ENCODE results near the gene CD300LF.

- TF ChIP-seq, protein P1, sequence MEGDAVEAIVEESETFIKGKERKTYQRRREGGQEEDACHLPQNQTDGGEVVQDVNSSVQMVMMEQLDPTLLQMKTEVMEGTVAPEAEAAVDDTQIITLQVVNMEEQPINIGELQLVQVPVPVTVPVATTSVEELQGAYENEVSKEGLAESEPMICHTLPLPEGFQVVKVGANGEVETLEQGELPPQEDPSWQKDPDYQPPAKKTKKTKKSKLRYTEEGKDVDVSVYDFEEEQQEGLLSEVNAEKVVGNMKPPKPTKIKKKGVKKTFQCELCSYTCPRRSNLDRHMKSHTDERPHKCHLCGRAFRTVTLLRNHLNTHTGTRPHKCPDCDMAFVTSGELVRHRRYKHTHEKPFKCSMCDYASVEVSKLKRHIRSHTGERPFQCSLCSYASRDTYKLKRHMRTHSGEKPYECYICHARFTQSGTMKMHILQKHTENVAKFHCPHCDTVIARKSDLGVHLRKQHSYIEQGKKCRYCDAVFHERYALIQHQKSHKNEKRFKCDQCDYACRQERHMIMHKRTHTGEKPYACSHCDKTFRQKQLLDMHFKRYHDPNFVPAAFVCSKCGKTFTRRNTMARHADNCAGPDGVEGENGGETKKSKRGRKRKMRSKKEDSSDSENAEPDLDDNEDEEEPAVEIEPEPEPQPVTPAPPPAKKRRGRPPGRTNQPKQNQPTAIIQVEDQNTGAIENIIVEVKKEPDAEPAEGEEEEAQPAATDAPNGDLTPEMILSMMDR (IDR thresholded peaks at IDR 0.05): no peak
- TF ChIP-seq POLR2A (IDR thresholded peaks at IDR 0.05): no peak
Measured at GRCh38 chr17:74740173-74740572, 27.4 kb upstream of the CD300LF start.
